HUES6 (cell line): ENCODE data around the gene NUDT21.

Source experiments
- H3K27ac ChIP-seq: 2 replicates; pipeline ENCODE4 v1.7.0; 2013; ENCODE audit warnings: low read depth, mild to moderate bottlenecking, low read length, inconsistent platforms
- H3K27me3 ChIP-seq: 2 replicates; pipeline ENCODE4 v1.6.1; 2013; ENCODE audit warnings: low read length; ENCODE audit not compliant: control insufficient read depth, insufficient read depth
- H3K36me3 ChIP-seq: 2 replicates; pipeline ENCODE4 v1.6.1; 2013; ENCODE audit warnings: low read length; ENCODE audit not compliant: control insufficient read depth, insufficient read depth
- H3K4me1 ChIP-seq: 2 replicates; pipeline ENCODE4 v1.6.1; 2013; ENCODE audit warnings: low read length; ENCODE audit not compliant: control insufficient read depth, insufficient read depth
- H3K4me3 ChIP-seq: 2 replicates; pipeline ENCODE4 v1.5.1; 2013; ENCODE audit warnings: low read depth, low read length
- H3K9ac ChIP-seq: one replicate; pipeline ENCODE4 v1.6.1; 2013; ENCODE audit warnings: mild to moderate bottlenecking, low read length
- H3K9me3 ChIP-seq: 2 replicates; pipeline ENCODE4 v1.6.1; 2013; ENCODE audit warnings: low read depth, low read length; ENCODE audit not compliant: control insufficient read depth, insufficient read depth

NUDT21 gene

GRCh38 chr16:56462064-56462796, 11.1 kb upstream of the NUDT21 start:
- H3K27me3 ChIP-seq, result no peaks in the 10 kb centered on the region
- H3K9me3 ChIP-seq, result no peaks in the 10 kb centered on the region
- H3K4me3 ChIP-seq, result no peak overlapping the region
- H3K27ac ChIP-seq, result no peak overlapping the region
- no peaks in the 10 kb centered on the region for H3K4me1 ChIP-seq
- peaks cover 84% of the 10 kb centered on the region for H3K36me3 ChIP-seq
- no peak overlapping the region for H3K9ac ChIP-seq

GRCh38 chr16:56460101-56460500, 9.0 kb upstream of the NUDT21 start:
- Histone ChIP-seq H3K9me3 (no peaks in the 10 kb centered on the region), H3K27me3 (no peaks in the 10 kb centered on the region), H3K4me3 (no peak overlapping the region), H3K9ac (no peak overlapping the region), H3K36me3 (peaks cover 83% of the 10 kb centered on the region), H3K4me1 (no peaks in the 10 kb centered on the region), H3K27ac (no peak overlapping the region)

- no peak overlapping the region for H3K9ac ChIP-seq
- peaks cover 83% of the 10 kb centered on the region for H3K36me3 ChIP-seq
- no peaks in the 10 kb centered on the region for H3K27me3 ChIP-seq
- H3K27ac ChIP-seq, result no peak overlapping the region
- no peaks in the 10 kb centered on the region for H3K4me1 ChIP-seq
- H3K4me3 ChIP-seq, result no peak overlapping the region
- no peaks in the 10 kb centered on the region for H3K9me3 ChIP-seq
These were observed 6.9 kb upstream of the NUDT21 start for GRCh38 chr16:56457927-56458470.

- Histone ChIP-seq H3K4me1 (peaks cover 8% of the 10 kb centered on the region; the same call in 1 of the 2 replicates), H3K36me3 (peaks cover 42% of the 10 kb centered on the region), H3K9ac (peak overlapping the region; percentile 83), H3K9me3 (no peaks in the 10 kb centered on the region), H3K4me3 (peak overlapping the region; percentile 90), H3K27me3 (no peaks in the 10 kb centered on the region), H3K27ac (peak overlapping the region; percentile 32; the same call in 1 of the 2 replicates)
These were observed 889 bp upstream of the NUDT21 start for GRCh38 chr16:56451753-56452689.

- Histone ChIP-seq H3K36me3 (peaks cover 42% of the 10 kb centered on the region), H3K27ac (peak overlapping the region; percentile 49; the same call in 1 of the 2 replicates)
These were observed 702 bp downstream of the NUDT21 start for GRCh38 chr16:56450275-56450985.

GRCh38 chr16:56448005-56448404, 3.1 kb downstream of the NUDT21 start:
- peaks cover 8% of the 10 kb centered on the region; the same call in 1 of the 2 replicates for H3K4me1 ChIP-seq
- H3K9ac ChIP-seq, result no peak overlapping the region
- no peak overlapping the region for H3K4me3 ChIP-seq
- H3K9me3 ChIP-seq, result no peaks in the 10 kb centered on the region
- peaks cover 41% of the 10 kb centered on the region for H3K36me3 ChIP-seq
- no peaks in the 10 kb centered on the region for H3K27me3 ChIP-seq
- no peak overlapping the region for H3K27ac ChIP-seq

More at GRCh38 chr16:56450275-56450985, 702 bp downstream of the NUDT21 start:
- H3K27me3 ChIP-seq, result no peaks in the 10 kb centered on the region
- peaks cover 8% of the 10 kb centered on the region; the same call in 1 of the 2 replicates for H3K4me1 ChIP-seq
- peak overlapping the region; percentile 90 for H3K4me3 ChIP-seq
- H3K9ac ChIP-seq, result peak overlapping the region; percentile 90
- H3K9me3 ChIP-seq, result no peaks in the 10 kb centered on the region

GRCh38 chr16:56447286-56447685, 3.8 kb downstream of the NUDT21 start:
- peaks cover 4% of the 10 kb centered on the region; the same call in 1 of the 2 replicates for H3K4me1 ChIP-seq
- H3K9ac ChIP-seq, result no peak overlapping the region
- no peaks in the 10 kb centered on the region for H3K9me3 ChIP-seq
- H3K4me3 ChIP-seq, result no peak overlapping the region
- peaks cover 45% of the 10 kb centered on the region for H3K36me3 ChIP-seq
- no peaks in the 10 kb centered on the region for H3K27me3 ChIP-seq
- H3K27ac ChIP-seq, result no peak overlapping the region

- Histone ChIP-seq H3K4me3 (no peak overlapping the region), H3K27me3 (no peaks in the 10 kb centered on the region), H3K4me1 (no peaks in the 10 kb centered on the region), H3K36me3 (peaks cover 78% of the 10 kb centered on the region), H3K9ac (no peak overlapping the region), H3K9me3 (no peaks in the 10 kb centered on the region), H3K27ac (no peak overlapping the region)
These were observed 13.1 kb downstream of the NUDT21 start for GRCh38 chr16:56438038-56438437.

GRCh38 chr16:56436258-56436657, 14.9 kb downstream of the NUDT21 start:
- Histone ChIP-seq H3K9ac (no peak overlapping the region), H3K27me3 (no peaks in the 10 kb centered on the region), H3K27ac (no peak overlapping the region), H3K9me3 (no peaks in the 10 kb centered on the region), H3K36me3 (peaks cover 82% of the 10 kb centered on the region), H3K4me3 (no peak overlapping the region), H3K4me1 (no peaks in the 10 kb centered on the region)

- Histone ChIP-seq H3K36me3 (peaks cover 31% of the 10 kb centered on the region), H3K27ac (no peak overlapping the region), H3K9ac (no peak overlapping the region)
These were observed 23.0 kb downstream of the NUDT21 start for GRCh38 chr16:56428091-56428490.

More at GRCh38 chr16:56428091-56428490, 23.0 kb downstream of the NUDT21 start:
- Histone ChIP-seq H3K9me3 (no peaks in the 10 kb centered on the region), H3K4me3 (no peak overlapping the region), H3K4me1 (peaks cover 12% of the 10 kb centered on the region), H3K27me3 (peaks cover 5% of the 10 kb centered on the region; the same call in 1 of the 2 replicates)
